CD4-positive, alpha-beta T cell treated with Interferon alpha-2 for 1 hour (primary cell): Measurements from ENCODE around the gene FOXA1.

ENCODE experiments used
- DNase-seq, 2 donors: peaks; one replicate each; pipeline ENCODE4 v3.0.0-alpha.2; 2020 to 2022

The FOXA1 gene

DNA sequence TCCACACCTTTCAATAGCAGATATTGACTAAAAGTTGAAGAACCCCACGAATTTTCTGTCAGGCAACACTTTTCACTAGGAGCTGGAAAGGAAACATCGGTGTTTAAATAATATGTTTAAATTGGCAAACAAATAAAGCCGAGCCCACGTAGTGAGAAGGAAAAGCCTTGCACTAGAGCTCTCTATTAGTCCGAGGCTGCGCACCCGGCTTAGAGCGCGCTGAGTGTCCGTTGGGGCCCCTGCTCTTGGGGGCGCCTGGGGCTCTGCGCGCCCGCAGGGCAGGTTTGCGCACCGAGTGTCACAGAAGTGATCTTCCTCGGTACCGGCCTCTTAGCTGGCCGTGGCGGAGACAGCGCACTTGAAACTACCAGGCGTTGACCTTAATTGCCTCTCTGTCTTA, 6.8 kb upstream of the FOXA1 start:
- no peak for DNase-seq

DNA sequence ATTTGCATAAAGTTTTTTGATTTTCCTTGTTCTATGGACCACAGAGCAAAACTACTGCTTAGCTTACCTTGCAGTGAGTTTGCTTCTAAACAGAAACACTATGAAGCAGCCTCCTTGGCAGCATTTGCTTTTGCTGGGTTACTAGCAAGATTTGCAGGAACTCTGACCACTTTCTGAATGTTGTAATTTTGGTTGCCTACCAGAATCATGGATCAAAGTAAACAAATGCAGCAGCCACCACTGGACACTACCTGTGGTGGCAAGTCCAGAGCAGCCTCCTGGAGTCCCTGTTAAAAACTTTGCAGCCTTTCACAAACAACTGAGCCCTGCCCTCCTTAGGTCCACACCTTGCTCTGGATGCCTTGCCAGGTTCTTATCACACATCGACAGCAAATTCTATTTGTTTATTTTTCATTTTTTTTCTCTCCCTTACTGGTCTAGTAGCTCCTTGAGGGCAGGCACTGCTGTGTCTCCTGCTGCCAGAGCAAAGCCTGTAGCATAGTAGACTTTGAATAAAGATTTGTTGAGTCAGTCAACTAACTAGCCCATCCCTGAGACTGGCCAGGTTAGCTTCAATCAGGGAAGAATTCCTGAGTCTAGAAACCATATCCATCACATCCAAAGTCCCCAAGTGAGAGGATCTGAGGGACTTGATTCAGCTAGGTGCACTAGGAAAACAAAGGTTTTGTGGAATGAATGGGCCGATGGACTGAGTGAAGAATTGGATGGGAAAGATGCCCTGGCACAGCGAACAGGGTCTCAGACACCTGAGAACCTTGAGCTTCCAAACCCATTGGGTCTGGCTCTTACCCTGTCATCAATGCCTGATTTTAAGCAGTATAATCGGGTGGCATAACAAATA, 6.1 kb upstream of the FOXA1 start:
- DNase-seq = no peak

DNA sequence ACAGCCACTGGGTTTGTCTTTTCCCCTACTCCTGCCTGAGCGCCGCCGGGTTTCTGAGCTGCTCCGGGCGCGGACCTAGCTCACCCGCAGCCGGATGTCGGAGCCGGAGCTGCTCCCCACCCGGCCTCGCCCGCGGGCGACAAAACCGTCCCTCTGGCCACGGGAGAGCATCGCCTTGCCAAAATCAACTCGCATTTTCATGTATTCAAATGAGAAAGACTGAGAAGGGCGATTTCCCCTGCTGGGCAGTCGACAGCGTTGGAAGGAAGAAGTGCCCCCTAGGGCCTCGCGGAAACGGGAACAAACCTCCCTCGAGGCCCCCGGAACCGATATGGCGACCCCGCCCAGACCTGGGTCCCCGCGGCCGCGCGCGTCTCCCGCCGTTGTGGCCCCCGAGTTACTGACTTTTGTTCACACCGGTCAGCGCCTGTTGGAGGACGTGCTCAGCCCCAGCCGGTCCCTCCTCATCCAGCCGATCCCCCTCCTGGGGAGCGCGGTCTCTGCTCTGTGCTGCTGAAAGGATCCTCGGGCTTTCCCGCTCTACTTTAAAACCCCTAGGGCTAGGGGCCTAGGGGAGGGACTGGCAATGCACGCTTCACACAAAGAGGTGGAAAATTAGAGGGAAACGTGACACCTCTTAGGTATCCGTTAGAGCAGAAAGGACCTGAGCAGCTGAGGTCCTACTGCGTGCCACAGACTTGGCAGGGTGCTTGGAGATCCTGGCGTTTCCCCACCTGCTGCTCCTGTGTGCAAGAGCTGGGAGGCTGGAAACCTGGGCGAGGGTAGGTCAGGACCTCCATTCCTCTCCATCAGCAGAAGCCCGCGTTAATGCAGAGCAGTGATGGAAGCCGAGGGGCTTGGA, 4.7 kb upstream of the FOXA1 start:
- no peak for DNase-seq

DNA sequence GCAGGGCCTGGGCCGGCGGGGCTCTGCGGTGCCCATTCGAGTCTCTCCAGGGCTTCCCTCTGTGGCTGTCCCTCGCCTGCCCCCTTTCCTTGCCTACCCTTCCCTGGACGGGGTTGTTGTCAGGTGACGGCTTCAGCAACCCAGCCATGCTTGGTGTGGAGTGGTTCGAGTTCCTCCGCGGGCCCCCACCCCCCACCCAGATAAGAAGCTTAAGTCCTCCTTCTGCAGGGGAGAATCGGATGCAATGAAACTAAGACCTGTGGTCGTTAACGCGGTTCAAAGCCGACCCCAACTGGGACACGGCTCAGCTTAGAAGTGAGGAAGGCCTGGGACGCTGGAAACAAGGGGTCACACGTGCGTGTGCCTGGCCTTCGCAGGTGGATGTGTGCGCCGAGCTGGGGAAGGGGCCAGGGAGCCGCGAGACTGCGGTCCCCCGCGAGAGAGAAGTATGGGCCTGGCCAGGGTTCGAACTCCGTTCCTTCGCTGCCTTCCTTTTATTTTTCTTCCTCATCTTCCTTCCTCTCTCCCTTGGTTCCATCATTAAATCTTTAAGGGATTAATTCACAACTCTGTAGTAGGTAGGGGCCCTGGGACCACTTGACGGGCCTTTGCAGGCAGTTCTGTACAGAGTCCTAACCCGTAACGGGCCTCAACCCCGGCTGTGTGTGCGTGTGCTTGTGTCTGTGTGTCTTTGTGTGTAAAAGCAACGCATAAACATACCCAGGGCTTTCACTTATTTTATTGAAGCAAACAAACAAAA, 3.9 kb upstream of the FOXA1 start:
- no peak for DNase-seq

DNA sequence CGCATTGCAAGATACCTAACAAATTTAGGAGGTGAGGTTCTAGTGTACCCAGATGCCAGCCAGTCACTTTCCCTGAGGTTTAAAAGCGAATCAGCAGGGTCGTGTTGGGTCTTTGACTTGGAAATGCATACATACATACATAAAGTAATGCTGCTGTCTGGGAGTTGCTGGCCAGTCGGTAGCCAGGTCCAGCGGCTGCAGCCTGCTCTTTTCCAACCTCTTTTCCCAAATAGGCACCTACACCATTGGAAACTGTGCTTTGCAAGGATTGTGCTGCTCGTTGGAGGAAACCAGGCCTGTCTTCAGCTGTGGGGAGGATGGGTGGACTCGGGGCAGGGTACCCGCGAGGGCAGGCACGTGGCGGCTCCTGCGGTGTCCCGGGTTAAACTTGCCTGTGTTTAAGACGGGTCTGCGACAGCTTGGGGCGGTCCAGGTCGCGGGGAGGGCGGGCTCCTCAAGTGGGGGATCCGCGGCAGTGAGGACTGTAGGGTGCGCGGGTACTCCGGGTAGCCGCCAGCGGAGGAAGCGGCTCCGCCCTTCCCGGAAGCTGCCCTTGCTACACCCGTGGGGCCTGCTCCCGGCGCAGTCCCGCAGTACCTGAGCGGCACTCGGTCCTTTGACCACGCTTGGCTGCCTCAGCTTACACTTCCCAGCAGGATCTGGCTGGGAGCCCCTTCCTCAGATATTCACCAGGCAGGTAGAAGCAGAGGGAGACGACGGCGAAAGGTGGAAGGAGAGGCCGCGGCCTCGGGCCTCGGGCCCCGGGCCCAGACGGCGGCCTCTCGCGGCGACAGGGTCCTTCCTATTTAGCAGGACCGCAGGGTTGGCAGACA, 3.1 kb upstream of the FOXA1 start:
- no peak for DNase-seq

DNA sequence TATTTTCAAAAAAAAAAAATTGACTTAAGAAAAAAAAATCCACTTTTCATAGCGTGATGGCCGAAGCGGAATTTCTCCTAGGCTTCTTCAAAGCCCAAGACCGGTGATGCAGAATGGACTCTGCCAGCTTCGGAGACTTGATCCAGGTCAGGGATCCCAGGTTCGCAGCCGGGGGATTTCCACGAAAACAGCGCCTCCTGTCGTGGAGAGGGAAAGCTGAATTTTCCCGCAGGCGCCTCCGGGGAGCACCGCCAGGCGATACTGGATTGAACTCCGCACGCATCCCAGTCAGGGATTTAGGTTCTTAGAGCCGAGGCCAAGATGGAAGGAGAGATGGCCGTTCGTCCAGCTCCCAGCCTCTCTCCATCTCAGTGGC, 2.5 kb upstream of the FOXA1 start:
- DNase-seq = no peak

DNA sequence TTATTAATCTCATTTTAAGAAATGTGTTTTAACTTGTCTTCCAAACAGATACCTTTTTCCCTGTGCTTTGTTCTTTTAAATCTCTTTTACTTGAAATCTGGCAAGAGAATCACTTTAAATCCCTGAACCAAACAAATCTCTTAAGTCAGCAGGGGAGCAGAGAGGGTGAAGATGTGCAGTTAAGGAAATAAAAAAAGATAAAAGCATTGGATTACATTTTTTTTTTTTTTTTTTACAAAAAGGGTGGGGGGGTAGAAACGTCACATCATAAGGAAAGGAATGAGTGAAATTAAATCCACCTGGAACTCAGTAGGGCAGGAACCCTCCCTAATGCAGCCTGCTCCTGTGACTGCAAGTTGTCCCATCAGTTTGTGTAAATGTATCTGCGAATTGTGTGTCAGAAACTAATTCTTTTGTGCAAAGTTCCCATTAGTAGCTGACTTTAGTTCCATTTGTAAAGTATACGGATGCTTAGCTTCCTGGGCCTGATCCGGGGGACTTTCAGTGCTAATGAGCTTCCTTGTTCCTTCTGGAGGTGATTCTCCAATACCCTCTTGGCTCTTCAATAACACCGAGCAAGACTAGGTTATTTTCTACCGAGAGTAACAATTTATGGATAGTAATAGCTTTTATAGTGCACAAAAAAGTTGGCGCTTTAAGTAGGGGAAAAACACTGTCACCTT, 1.9 kb upstream of the FOXA1 start:
- DNase-seq = no peak

DNA sequence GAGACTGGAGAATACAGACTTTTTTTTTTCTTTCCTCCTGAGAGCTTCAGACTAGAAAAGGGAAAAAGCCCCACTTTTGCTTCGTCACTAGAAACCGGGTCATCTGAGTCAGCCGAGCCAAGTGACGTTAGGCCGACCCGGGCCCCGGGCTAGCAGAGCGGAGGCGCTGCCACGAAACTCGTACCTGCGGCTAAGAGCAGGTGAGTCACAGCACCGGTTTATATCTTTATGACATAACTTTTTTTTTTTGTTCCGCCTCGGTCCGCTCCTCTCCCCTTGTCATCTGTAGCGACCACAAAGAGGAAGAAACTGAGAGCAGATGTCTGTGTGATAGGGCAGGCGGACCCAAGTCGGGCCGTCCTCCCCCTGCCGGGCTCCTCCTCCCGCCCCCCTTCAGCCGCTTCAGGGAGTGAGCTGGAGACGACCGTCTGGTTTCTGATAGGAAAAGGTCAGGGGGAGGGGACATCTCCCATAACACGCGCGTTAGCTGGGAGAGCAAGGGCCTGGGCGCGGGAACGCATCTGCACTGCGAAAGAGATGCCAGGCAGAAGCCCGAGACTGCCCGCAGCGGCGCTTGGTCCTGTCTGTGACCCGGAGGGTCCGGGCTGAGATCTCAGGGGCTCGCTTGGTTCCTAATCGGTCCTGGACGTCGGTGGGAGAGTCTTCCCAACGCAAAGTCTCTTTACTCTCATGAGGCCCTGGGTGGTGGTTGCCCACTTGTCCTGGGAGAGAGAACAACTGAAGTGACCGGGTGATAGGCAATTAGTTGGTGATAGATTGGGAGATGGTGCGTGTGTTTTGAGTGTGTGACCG, 966 bp upstream of the FOXA1 start:
- DNase-seq = peak in 1 of 2 donors; percentile 15

DNA sequence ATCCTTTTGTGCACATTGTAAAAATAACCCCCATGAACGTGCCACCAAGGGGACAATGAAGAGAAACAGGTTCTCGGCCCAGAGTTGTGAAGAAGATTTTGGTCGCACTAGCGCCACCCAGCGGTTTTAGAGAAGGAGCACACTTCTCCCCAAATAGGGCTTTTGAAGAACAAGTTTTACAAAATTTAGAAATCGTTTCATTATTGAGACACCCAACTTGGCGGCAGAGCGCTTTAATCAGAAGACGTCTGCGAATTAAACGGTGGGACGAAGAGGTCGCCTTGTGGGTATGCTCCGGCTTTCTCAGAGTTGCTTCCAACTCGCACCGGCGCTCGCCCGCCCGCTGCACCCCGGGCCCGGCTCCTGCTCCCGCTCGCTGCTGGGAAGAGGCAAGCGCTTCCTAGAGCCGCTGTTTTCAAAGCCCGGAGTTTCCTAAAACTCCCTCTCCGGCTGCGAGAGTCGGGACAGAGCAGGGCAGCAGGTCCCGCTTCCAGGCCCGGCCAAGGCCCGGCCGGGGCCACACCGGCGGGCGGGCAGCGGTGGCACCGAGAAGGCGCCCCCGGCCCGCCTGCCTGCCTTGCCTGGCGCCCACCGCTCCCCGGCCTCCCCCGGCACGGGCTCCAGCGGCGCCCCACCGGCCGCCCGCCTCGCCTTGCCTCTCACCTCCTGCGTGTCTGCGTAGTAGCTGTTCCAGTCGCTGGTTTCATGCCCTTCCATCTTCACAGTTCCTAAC, 645 bp downstream of the FOXA1 start:
- peak in 1 of 2 donors; percentile 24 for DNase-seq

DNA sequence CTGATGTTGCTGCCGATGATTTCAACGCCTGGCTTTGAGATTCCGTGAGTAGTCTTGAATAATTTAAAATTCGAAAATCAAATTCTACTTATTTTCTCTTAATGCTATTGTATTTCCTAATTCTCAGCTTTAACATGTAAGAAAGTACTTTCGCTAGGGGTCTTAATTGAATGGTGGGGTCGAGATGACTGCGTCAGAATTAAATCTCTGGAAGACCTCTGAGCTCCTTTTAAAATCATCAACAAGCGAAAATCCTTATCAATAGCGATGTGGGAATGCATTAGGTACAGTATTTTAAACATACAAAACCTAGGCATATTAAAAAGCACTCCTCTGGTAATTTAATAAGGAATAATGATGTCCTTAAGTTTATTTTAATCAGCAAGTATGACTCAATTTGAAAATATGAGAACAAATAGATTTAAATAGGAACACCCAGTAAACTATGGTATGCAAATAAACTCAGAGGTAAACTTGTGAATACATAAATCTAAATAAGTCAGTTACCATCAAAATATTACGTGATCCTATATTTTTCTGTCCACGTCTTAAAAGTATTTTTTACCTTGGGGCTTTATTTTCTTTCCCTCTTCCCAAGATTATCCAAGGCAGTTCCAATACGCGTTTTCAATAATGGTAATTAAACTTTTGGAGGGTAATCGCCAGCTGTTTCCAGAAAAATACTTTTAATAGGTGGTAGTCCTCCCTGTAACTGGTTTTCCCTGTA, 1.4 kb downstream of the FOXA1 start:
- DNase-seq = no peak

DNA sequence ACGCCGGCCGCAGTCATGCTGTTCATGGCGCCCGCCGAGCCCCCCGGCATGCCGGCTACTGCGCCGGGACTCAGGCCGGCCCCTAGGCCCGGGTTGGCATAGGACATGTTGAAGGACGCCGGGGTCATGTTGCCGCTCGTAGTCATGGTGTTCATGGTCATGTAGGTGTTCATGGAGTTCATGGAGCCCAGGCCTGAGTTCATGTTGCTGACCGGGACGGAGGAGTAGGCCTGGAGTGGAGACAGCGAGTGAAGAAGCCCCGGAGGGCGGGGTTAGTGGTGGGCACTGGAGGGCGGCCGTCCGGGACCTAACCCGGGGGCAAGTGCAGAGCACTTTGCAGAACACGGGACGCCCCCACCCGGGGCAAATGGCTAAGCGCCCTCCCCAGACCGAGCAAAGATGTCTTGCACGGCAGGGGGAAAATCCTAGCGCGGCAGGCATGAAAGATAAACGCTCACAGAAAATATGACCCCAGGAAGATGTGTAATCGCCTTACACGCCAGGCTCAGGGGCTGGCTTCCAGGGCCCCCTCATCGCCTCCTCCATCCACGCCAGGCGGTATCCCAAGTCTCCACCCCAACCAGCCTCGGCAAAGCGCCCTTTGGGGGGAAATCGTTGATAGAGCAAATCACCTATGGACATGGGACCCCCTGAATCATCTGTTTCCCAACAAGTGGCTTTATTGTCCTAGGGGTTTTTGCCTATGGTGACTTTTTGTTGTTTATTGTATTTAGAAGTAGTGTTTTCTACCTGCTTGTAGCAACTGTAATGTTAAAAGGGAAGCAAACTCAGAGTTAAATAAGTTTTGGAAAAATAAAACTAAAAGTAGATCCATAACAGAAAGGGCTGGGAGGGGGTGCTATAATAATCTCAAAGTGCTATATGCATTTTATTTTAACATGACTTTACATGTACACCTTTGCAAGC, 2.3 kb downstream of the FOXA1 start:
- DNase-seq = no peak

DNA sequence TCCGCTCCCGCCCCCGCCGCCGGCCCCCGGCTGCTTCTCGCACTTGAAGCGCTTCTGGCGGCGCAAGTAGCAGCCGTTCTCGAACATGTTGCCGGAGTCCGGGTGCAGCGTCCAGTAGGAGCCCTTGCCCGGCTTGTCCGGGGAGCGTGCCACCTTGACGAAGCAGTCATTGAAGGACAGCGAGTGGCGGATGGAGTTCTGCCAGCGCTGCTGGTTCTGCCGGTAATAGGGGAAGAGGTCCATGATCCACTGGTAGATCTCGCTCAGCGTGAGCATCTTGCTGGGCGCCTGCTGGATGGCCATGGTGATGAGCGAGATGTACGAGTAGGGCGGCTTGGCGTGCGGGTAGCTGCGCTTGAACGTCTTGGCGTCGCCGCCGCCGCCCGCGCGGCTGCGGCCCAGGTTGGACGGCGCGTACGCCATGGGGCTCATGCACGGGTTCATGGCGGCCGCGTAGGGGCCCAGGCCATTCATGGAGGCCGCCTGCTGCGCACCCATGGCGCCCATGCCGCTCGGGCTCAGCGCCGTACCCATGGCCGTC, 3.0 kb downstream of the FOXA1 start:
- no peak for DNase-seq

DNA sequence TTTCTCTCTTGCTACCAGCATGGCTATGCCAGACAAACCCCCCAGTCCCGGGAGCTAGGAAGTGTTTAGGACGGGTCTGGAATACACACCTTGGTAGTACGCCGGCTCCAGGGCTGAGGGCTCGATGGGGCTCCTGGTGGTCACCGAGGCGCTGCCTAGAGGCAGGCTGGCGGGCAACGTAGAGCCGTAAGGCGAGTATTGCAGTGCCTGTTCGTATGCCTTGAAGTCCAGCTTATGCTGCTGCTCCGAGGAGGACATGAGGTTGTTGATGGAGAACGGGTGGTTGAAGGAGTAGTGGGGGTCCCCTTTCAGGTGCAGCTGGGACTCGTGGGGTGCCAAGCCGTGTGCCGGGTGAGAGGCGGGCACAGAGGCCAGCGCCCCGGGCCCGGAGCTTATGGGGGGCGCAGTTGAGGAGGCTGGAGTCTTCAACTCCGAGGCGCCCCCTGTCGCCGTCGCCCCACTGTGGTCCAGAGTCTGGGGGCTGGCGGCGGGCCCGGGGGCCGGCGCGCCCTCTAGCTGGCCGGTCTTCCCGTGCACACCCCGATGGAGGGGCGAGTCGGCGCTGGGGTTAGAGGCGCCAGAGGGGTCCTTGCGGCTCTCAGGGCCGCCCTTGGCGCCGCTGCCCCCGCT, 3.6 kb downstream of the FOXA1 start:
- DNase-seq = no peak

DNA sequence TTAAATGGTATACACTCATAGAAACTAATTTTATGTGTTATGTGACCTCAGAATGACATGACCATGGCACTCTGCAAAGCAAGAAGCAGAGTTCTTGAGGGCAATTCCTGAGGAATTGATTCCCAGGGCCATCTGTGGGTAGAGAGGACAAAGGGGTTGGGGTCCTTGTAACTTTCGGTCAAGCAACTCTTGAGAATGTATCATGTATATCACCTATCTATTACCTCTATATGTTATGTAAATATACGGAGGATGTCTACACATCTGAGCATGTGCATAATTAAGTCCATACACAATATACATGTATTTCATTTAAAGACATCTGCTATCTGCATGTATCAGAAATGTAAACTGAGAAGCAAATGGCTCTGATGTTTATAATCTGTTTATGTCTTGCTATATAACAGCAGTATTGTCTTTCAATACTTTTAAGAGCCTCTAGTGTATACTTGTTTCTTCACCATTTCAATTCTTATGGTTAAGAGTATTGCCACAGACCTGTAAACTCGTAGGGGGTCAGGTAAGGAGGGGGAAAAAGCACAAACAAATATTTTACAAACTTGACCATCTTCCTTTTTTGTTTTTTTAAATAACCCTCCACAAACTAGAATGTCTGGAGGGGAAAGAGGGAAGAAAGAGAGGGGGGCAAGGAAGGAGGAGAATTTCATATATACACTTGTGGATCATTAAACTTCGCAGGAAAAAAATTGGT, 4.5 kb downstream of the FOXA1 start:
- no peak for DNase-seq

DNA sequence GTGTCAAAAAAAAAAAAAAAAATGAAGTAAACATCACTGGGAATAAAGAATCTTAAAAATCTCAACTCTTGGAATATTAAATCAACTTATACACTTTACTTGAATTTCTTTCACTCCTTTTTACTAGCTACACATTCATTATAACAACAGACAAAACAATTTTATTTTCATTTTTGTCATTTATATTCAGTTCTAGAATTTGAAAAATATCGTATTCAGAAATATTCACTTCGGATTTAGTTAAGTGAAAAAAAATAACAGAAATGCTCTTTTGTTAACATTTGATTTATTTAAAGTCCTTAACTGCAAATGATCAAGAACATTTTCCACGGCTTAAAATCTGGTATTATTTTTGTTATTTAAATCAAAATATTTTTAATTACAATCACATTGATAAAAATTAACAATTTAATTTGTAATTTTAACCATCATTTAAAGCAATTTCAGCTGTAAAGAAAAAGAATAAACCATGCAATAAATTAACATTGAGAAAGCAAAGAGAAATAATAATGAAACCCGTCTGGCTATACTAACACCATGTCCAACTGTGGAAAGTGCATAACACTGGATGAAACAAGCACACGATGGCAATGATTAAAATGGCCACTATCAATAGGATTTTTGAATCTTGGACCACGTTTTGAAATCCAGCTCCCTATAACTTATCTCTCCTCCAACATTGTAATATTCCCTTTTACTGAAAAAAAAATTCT, 5.2 kb downstream of the FOXA1 start:
- DNase-seq = no peak
